Cerebellar nuclear complex (tissue), 1 donor: ENCODE measurements around the gene HS3ST5.
"Not testable (repeated sequence)": the region's sequence is repeated elsewhere in the genome, so short reads cannot be mapped to it uniquely, and the experiment has no call there.

Source experiments
- DNase-seq, 2 experiments: peaks; one replicate each; lab custom pipeline; 2025; lab: John Stamatoyannopoulos, UW

Gene HS3ST5

GRCh38 chr6:114087496-114087895 is 255.3 kb downstream of the HS3ST5 start:
- no peak for DNase-seq

GRCh38 chr6:114085211-114085610 is 257.6 kb downstream of the HS3ST5 start:
- no peak for DNase-seq

GRCh38 chr6:114084327-114084890 is 258.4 kb downstream of the HS3ST5 start:
- DNase-seq, result no peak

- no peak for DNase-seq
Measured at GRCh38 chr6:114083251-114083650, 259.6 kb downstream of the HS3ST5 start.

- DNase-seq, result no peak
Measured at GRCh38 chr6:114081730-114082129, 261.1 kb downstream of the HS3ST5 start.

- no peak for DNase-seq
Measured at GRCh38 chr6:114080891-114081510, 261.8 kb downstream of the HS3ST5 start.

GRCh38 chr6:114080410-114080809 is 262.4 kb downstream of the HS3ST5 start:
- not testable (repeated sequence) for DNase-seq

- no peak for DNase-seq
Measured at GRCh38 chr6:114075777-114076176, 267.0 kb downstream of the HS3ST5 start.

GRCh38 chr6:114075300-114075699 is 267.5 kb downstream of the HS3ST5 start:
- no peak for DNase-seq

- DNase-seq, result no peak
Measured at GRCh38 chr6:114068771-114069170, 274.1 kb downstream of the HS3ST5 start.

GRCh38 chr6:114068116-114068515 is 274.7 kb downstream of the HS3ST5 start:
- DNase-seq, result no peak

GRCh38 chr6:114064862-114065261 is 278.0 kb downstream of the HS3ST5 start:
- no peak for DNase-seq

- DNase-seq, result no peak
Measured at GRCh38 chr6:114063956-114064355, 278.9 kb downstream of the HS3ST5 start.

GRCh38 chr6:114062199-114062598 is 280.6 kb downstream of the HS3ST5 start:
- no peak for DNase-seq

- no peak for DNase-seq
Measured at GRCh38 chr6:114061741-114062140, 281.1 kb downstream of the HS3ST5 start.

- no peak for DNase-seq
Measured at GRCh38 chr6:114061116-114061515, 281.7 kb downstream of the HS3ST5 start.

GRCh38 chr6:114058435-114058834 is 284.4 kb downstream of the HS3ST5 start:
- DNase-seq, result no peak

GRCh38 chr6:114055763-114056162 is 287.1 kb downstream of the HS3ST5 start:
- DNase-seq, result no peak

GRCh38 chr6:114055349-114055748 is 287.5 kb downstream of the HS3ST5 start:
- no peak for DNase-seq

- no peak for DNase-seq
Measured at GRCh38 chr6:114053791-114054190, 289.0 kb downstream of the HS3ST5 start.

GRCh38 chr6:114052141-114052540 is 290.7 kb downstream of the HS3ST5 start:
- DNase-seq, result no peak

- no peak for DNase-seq
Measured at GRCh38 chr6:114051031-114051430, 291.8 kb downstream of the HS3ST5 start.

- DNase-seq, result no peak
Measured at GRCh38 chr6:114049367-114049966, 293.4 kb downstream of the HS3ST5 start.

GRCh38 chr6:114044566-114044965 is 298.3 kb downstream of the HS3ST5 start:
- DNase-seq, result not testable (repeated sequence)
